ENCODE data around the gene AP3S2.
"Not testable (repeated sequence)": the region's sequence is repeated elsewhere in the genome, so short reads cannot be mapped to it uniquely, and the experiment has no call there.

AP3S2 gene

GRCh38 chr15:89839167-89839810 lies 54.5 kb downstream of the AP3S2 start:
- DNase-seq (ENCODE audit: low read depth), result no peak
- no peak overlapping the region for H3K4me3 ChIP-seq (ENCODE audit: low read depth, low read length)

DNA sequence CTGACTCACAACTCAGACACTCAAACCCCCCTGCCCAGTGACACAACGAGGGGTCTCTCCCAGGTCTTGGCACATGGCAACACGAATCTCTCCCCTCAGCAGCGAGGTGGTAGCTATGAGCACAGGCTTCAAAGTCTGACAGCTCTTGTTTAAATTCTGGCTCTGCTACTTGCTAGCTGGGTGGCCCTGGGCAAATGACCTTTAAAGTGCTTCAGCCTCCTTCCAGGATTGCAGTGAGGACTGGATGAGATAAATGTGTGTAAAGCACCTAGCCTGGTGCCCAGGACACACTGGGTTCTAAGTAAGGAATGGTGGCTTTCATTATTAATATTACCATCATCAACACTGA lies 56.0 kb downstream of the AP3S2 start:
- no peak overlapping the region for H3K4me3 ChIP-seq (ENCODE audit: low read depth, low read length)
- no peak for DNase-seq (ENCODE audit: low read depth)

DNA sequence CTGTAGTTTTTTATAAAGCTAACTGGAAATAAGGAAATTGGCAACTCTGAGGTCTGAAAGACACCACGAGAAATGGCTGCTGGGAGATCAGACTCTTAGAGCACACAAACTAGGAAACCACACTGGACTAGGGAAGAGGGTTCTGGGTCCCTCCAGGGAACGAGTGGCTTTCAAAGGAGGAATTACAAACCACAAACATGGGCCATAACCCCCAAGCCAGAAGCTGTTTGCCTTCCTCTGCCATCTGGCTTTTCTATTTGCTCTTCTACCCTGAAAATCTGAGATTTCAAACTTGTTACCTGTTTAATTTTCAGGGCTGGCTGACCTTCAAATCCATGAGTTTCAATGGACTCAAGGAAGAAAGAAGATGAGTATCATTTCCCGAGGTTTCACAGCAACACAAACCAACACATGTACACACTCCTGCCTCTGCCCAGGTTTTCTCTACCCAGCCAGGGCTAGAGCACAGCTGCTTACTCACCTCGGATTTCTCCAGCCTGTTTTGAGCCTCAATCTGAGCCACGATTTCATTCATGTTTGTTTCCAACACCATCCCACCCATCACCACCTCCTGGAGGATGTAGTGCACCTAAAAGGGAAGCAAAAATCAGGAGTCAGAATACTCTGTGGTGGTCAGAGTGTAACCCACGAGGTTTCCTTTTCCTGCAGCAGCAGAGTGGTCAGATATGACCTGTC lies 56.5 kb downstream of the AP3S2 start:
- DNase-seq (ENCODE audit: low read depth), result no peak

GRCh38 chr15:89836267-89837133 lies 57.3 kb downstream of the AP3S2 start:
- H3K4me3 ChIP-seq (ENCODE audit: low read depth, low read length), result peak overlapping the region; percentile 1
- peak; percentile 88 for DNase-seq (ENCODE audit: low read depth)

More for the DNA sequence above, 56.5 kb downstream of the AP3S2 start:
- H3K4me3 ChIP-seq (ENCODE audit: low read depth, low read length), result peak overlapping the region; percentile 1

GRCh38 chr15:89835176-89835564 lies 58.6 kb downstream of the AP3S2 start:
- H3K4me3 ChIP-seq (ENCODE audit: low read depth, low read length), result no peak overlapping the region
- DNase-seq (ENCODE audit: low read depth), result no peak

DNA sequence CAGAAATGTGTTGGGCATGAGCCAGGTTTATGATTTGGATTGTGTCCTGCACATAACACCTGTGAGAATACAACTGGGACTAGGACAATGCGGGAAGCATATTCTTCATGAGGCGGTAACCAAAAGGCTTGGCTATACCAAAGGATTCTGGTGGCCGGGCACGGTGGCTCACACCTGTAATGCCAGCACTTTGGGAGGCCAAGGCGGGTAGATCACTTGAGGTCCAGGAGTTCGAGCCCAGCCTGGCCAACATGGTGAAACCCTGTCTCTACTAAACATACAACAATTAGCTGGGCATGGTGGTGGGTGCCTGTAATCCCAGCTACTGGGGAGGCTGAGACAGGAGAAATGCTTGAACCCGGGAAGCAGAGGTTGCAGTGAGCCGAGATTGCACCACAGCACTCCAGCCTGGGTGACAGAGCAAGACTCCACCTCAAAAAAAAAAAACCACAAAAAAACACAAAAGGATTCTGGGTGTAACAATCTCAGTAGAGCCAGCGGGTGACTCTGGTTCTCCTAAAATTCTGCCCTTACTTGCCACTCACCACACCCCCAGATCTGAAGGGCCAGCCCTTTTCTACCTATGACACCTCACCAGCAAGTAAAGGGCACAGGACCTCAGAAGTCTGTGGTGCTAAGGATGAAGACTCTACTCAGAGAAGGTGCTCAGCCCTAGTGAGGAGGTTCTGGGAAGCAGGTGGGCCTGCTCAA lies 59.2 kb downstream of the AP3S2 start:
- not testable (repeated sequence) for H3K4me3 ChIP-seq (ENCODE audit: low read depth, low read length); DNase-seq (ENCODE audit: low read depth)

- H3K4me3 ChIP-seq (ENCODE audit: low read depth, low read length), result no peak overlapping the region
- no peak for DNase-seq (ENCODE audit: low read depth)
These were observed 59.8 kb downstream of the AP3S2 start for GRCh38 chr15:89833966-89834365.

- no peak overlapping the region for H3K4me3 ChIP-seq (ENCODE audit: low read depth, low read length)
These were observed 63.2 kb downstream of the AP3S2 start for GRCh38 chr15:89830639-89831038.

DNA sequence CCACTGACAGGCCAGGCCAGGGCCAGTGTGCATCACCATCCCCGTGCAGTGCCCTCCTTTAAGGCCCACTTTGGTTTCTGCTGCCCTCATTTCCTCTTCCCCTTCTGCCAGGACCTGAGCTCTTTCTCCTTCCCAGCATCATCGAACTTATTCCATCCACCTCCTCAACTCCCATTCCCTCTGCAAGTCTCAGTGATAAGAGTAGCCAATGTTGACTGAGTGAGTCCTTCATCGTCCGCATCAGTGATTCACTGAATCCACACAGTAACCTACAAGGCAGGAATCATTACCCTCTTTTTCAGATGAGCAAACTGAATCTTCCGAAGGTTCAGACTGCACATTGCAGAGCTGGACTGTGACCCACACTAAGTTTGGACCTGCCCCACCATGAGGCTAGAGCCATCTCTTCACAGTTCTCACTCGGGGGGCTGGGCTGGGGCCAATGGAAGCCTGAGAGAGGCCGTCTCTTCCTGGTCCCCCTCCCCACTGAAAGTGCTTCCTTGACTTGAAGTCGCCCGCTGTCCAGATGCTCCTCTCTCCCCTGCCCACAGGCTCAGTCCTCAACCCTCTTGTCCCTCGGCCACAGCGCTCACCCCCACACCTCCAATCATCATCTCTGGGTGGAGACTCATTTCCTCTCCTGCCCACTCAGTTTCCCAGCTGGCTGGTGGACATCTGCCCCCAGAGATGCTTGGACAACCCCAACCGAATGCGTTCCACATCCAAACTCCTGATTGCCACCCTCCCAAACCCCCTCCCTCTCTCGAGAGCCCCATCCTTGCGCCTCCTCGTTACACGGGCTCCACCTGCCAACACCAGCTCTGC lies 64.0 kb downstream of the AP3S2 start:
- H3K4me3 ChIP-seq (ENCODE audit: low read depth, low read length), result no peak overlapping the region
- DNase-seq (ENCODE audit: low read depth), result no peak

More at GRCh38 chr15:89830639-89831038, 63.2 kb downstream of the AP3S2 start:
- DNase-seq (ENCODE audit: low read depth), result no peak

DNA sequence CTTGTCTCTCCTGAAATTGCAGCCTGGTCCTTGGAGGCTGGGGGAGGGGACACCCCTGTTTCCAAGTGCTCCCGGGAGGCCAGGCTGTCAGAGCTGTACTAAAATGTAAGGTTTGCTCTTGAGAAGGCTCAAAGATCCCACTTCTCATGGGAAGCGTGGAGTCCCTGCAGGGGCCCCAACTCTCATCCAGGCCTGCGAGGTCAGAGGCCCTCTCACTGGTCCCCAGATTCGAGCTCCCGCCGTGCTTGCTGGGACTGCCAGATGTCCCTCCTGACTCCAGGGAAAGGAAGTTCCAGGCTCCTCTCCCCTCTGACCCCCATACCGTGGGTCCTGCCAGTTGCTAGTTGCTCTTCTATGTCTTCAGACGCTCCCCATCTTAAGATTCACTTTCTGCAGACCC lies 64.6 kb downstream of the AP3S2 start:
- DNase-seq (ENCODE audit: low read depth), result no peak
- no peak overlapping the region for H3K4me3 ChIP-seq (ENCODE audit: low read depth, low read length)

DNA sequence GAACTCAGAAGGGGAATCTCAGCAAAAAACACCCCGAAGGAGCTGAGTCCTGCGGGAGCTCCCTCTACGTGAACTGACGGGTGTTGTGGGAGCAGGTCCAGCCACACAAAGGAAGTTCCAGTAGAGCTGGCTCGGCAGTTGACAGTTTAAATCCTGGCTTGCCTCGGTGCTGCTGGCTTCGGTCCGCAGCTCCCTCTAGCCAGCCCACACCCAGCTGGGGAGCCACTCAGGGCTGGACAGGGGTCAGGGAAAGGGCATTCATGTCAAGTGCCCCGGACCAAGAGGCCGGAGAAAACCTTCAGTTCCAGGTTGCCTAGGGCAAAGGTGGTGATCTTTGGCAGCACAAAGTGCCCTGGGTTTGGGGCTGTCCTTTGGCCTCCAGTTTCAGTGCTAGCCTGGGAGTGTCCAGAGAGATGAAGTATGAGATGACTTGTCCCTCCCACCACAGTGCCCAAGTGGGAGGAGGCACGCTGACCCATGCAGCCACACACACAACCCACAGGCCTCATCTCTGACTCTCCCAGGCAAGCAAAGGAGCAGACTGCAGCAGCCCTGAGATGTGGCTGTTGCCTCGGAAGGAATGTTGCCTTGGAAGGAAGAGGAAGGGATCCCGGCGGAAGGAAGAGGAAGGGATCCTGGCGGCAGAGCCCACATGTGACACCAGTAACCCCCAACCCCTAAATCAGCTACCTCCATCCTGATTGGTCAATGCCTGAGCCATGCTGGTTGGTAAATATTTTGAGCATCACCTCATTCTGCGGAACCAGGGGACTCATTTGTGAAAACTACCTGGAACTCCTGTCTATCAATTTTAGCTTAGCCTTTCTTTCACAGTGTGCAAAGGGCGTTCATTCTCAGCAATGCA lies 65.3 kb downstream of the AP3S2 start:
- no peak for DNase-seq (ENCODE audit: low read depth)
- H3K4me3 ChIP-seq (ENCODE audit: low read depth, low read length), result no peak overlapping the region

DNA sequence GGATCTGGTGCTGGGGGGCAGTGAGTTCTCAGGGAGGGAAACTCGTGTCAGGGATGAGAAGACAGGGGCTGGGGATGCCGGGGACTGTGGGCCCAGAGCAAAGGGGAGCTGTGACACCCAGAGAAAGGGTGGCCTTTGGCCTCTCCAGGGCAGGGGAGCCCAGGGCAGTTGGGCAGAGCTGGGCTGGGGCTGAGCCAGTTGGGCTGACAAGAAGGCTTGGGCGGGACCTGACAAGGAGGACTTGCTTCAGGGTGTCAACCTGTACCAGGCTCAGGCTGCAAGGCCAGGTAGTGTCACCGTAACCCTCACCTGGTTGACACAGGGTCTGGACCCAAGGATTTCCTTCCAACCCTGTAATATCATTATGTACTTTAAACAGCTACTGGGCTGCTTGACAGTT lies 66.0 kb downstream of the AP3S2 start:
- DNase-seq (ENCODE audit: low read depth), result no peak
- no peak overlapping the region for H3K4me3 ChIP-seq (ENCODE audit: low read depth, low read length)

- no peak for DNase-seq (ENCODE audit: low read depth)
These were observed 66.8 kb downstream of the AP3S2 start for GRCh38 chr15:89826671-89827655.

DNA sequence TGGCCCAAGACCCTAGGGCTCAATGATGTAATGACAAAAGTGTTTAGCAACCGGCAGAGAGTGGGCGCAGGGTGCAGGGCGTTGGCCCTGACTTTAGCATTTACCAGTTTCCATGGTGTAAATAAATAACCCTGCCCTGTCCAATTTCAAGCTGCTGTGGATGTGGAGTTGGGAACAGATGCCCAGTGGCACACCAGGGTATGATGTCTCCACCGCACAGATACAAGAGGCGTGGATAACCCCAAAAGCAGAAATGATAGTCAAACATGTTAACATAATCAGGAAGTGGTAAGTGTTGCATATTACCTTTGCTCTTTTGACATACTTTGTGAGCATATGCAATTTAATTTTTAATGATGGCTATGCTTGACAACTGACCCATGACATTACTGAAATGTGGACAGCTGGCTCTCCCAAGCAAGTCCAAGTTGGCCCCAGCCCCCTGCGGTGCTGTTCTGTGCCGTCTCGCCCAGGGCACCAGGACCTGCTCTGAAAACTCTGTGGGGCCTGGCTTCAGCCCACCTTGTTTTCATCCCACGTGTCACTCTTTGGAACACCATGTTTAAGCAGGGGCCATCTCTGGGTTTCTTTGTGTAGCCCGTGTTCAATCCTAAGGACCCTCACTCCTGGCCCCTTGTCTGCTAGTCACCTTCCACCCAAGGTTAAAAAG lies 68.4 kb downstream of the AP3S2 start:
- no peak overlapping the region for H3K4me3 ChIP-seq (ENCODE audit: low read depth, low read length)
- no peak for DNase-seq (ENCODE audit: low read depth)

More at GRCh38 chr15:89826671-89827655, 66.8 kb downstream of the AP3S2 start:
- H3K4me3 ChIP-seq (ENCODE audit: low read depth, low read length), result no peak overlapping the region

DNA sequence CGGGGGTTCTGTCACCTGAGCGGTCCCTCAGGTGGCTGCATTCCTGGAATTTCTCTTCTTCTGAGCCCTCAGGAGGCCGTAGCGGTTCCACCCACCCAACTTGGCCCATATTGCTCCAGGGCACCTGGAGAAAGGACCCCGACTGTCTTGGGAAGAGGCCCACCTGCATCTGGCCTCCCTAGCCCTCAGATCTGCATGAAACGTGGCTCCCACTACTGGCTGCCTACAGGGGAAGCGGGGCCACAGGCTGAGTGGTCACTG lies 69.3 kb downstream of the AP3S2 start:
- no peak overlapping the region for H3K4me3 ChIP-seq (ENCODE audit: low read depth, low read length)
- DNase-seq (ENCODE audit: low read depth), result no peak

- no peak for DNase-seq (ENCODE audit: low read depth)
- no peak overlapping the region for H3K4me3 ChIP-seq (ENCODE audit: low read depth, low read length)
These were observed 69.8 kb downstream of the AP3S2 start for GRCh38 chr15:89823836-89824606.

All from skeletal muscle cell (primary cell).